ENCODE results near the gene LMO3.

DNA sequence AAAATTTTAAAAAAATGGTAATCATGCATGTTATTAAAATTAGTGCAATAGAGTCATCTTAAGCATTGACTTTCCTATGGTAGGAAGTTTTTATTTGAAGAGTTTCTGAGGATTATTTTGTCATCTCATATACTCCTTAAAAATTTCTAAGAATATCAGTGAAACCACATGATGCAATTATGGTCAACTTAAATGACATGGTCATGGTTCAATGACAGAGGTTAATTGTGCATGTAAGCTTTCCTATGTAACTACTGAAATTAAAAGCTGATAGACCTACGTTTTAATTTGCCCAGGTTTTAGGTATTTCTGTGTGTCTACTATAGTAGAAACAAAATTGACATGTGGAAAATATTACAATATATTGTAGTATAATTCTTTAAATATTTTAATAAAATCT is 21.0 kb upstream of the LMO3 start:
- TF ChIP-seq, protein P1, sequence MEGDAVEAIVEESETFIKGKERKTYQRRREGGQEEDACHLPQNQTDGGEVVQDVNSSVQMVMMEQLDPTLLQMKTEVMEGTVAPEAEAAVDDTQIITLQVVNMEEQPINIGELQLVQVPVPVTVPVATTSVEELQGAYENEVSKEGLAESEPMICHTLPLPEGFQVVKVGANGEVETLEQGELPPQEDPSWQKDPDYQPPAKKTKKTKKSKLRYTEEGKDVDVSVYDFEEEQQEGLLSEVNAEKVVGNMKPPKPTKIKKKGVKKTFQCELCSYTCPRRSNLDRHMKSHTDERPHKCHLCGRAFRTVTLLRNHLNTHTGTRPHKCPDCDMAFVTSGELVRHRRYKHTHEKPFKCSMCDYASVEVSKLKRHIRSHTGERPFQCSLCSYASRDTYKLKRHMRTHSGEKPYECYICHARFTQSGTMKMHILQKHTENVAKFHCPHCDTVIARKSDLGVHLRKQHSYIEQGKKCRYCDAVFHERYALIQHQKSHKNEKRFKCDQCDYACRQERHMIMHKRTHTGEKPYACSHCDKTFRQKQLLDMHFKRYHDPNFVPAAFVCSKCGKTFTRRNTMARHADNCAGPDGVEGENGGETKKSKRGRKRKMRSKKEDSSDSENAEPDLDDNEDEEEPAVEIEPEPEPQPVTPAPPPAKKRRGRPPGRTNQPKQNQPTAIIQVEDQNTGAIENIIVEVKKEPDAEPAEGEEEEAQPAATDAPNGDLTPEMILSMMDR (conservative IDR thresholded peaks at IDR 0.05; ENCODE audit: low read length), result no peak
- TF ChIP-seq EZH2phosphoT487 (IDR thresholded peaks at IDR 0.05; ENCODE audit: borderline replicate concordance), result no peak

All from Loucy (cell line).